HFFc6 (cell line): ENCODE results near the gene DLG1. TPM values are rescaled to one million over a fixed set of nuclear protein-coding genes. Genes with fewer than 3 reads are reported as not detected.
A peak's percentile ranks its signal among the peaks of the same experiment; 100 is the strongest.
"Not testable (repeated sequence)": the region's sequence is repeated elsewhere in the genome, so short reads cannot be mapped to it uniquely, and the experiment has no call there.

Source experiments
- DNase-seq: peaks from one replicate; pipeline ENCODE4 v3.0.0-alpha.2; 2018
- H3K27ac Mint-ChIP-seq: 2 replicates; pipeline ENCODE4 v1.8.0; 2020; ENCODE audit warnings: mild to moderate bottlenecking, mixed read lengths
- H3K27me3 Mint-ChIP-seq: 2 replicates; pipeline ENCODE4 v1.8.0; 2021; ENCODE audit warnings: mild to moderate bottlenecking, moderate library complexity, mixed read lengths; ENCODE audit not compliant: insufficient read depth
- H3K36me3 Mint-ChIP-seq: 2 replicates; pipeline ENCODE4 v1.8.0; 2021; ENCODE audit warnings: low read depth, mixed read lengths
- H3K4me1 Mint-ChIP-seq: 2 replicates; pipeline ENCODE4 v1.8.0; 2020; ENCODE audit warnings: low read depth, mixed read lengths
- H3K4me3 Mint-ChIP-seq: 2 replicates; pipeline ENCODE4 v1.8.0; 2020; ENCODE audit warnings: mild to moderate bottlenecking, moderate library complexity, mixed read lengths
- H3K9me3 Mint-ChIP-seq: 2 replicates; pipeline ENCODE4 v1.8.0; 2020; ENCODE audit warnings: mild to moderate bottlenecking, mixed read lengths
- CTCF ChIP-seq: fragments of 200-600 bp; sonication (generic); IDR thresholded peaks from 2 replicates; pipeline ENCODE4 v1.5.0; 2021; ENCODE audit warnings: antibody characterized with exemption, mild to moderate bottlenecking
- total RNA-seq, 6 experiments: library from RNA; stranded (reverse); fragmentation: NEBNext Ultra II Directional; extraction: Animal tissue kit (Norgen Biotek cat#: 25700); gene quantifications; 2 replicates in 1 of 6; 3 replicates in 5 of 6; pipeline ENCODE4 v1.2.3, GENCODE V29; 2021

Gene DLG1
- total RNA-seq, 6 experiments from 2014 or later: 64.8 to 82.5 (median 74.7) TPM

GRCh38 chr3:197216169-197216860 lies 82.1 kb downstream of the DLG1 start:
- Mint-ChIP-seq H3K27ac (peak overlapping the region; percentile 81), H3K9me3 (no peaks in the 10 kb centered on the region), H3K27me3 (no peaks in the 10 kb centered on the region; the same call in 1 of the 2 replicates), H3K36me3 (peaks cover 18% of the 10 kb centered on the region), H3K4me3 (peak overlapping the region; percentile 69), H3K4me1 (peaks cover 66% of the 10 kb centered on the region)
- no peak for TF ChIP-seq CTCF
- peak; percentile 43 for DNase-seq

GRCh38 chr3:197212290-197212689 lies 86.1 kb downstream of the DLG1 start:
- Mint-ChIP-seq H3K4me3 (no peak overlapping the region), H3K36me3 (peaks cover 21% of the 10 kb centered on the region), H3K27me3 (no peaks in the 10 kb centered on the region; the same call in 1 of the 2 replicates), H3K9me3 (no peaks in the 10 kb centered on the region), H3K27ac (no peak overlapping the region), H3K4me1 (peaks cover 84% of the 10 kb centered on the region)
- no peak for TF ChIP-seq CTCF
- DNase-seq: no peak

- not testable (repeated sequence) for H3K27ac Mint-ChIP-seq, H3K4me3 Mint-ChIP-seq, H3K27me3 Mint-ChIP-seq, H3K9me3 Mint-ChIP-seq, DNase-seq
- peaks cover 21% of the 10 kb centered on the region for H3K36me3 Mint-ChIP-seq
- H3K4me1 Mint-ChIP-seq: peaks cover 81% of the 10 kb centered on the region
Measured at GRCh38 chr3:197211698-197212097, 86.7 kb downstream of the DLG1 start.

GRCh38 chr3:197209366-197210260 lies 88.8 kb downstream of the DLG1 start:
- Mint-ChIP-seq H3K27ac (peak overlapping the region; percentile 55; the same call in 1 of the 2 replicates), H3K4me1 (peaks cover 71% of the 10 kb centered on the region), H3K27me3 (no peaks in the 10 kb centered on the region; the same call in 1 of the 2 replicates), H3K9me3 (no peaks in the 10 kb centered on the region), H3K36me3 (peaks cover 21% of the 10 kb centered on the region), H3K4me3 (no peak overlapping the region)
- DNase-seq: no peak
- TF ChIP-seq CTCF: no peak

GRCh38 chr3:197206913-197207312 lies 91.5 kb downstream of the DLG1 start:
- Mint-ChIP-seq H3K36me3 (peaks cover 10% of the 10 kb centered on the region), H3K27me3 (no peaks in the 10 kb centered on the region; the same call in 1 of the 2 replicates), H3K4me3 (no peak overlapping the region), H3K4me1 (peaks cover 75% of the 10 kb centered on the region), H3K9me3 (no peaks in the 10 kb centered on the region), H3K27ac (no peak overlapping the region)
- no peak for DNase-seq
- TF ChIP-seq CTCF: no peak

- H3K27ac Mint-ChIP-seq: no peak overlapping the region
- H3K9me3 Mint-ChIP-seq: no peaks in the 10 kb centered on the region
- no peaks in the 10 kb centered on the region for H3K27me3 Mint-ChIP-seq
- DNase-seq: no peak
- no peaks in the 10 kb centered on the region for H3K36me3 Mint-ChIP-seq
- no peak overlapping the region for H3K4me3 Mint-ChIP-seq
- TF ChIP-seq CTCF: no peak
- peaks cover 67% of the 10 kb centered on the region for H3K4me1 Mint-ChIP-seq
Measured at GRCh38 chr3:197205675-197206074, 92.7 kb downstream of the DLG1 start.
